ENCODE results near the gene RAB27A. TPM values are rescaled to one million over a fixed set of nuclear protein-coding genes. Genes with fewer than 3 reads are reported as not detected.

The RAB27A gene
- total and polyA plus RNA-seq, 9 of the 15 experiments (the other 6 are each of a cell fraction or from before 2014, with no cell fraction given), result 31.5 to 171 (median 80.4) TPM

DNA sequence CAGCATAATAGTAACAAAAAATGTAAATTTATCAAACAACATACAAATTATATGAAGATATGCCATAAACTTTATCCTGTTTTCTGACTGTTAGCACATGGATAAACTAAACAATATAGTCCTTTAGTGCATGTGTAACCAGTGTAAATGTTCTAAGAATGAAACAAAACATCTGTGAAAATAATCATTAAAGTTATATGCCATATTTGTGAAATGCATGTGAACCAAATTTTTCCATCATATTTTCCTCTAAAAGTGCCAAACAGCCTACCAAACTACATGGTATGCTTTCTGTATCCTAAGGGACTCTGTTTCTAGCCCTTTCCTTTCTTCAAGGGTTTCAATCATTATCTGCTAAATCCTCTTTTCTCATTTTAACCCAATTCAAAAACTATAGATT lies 69.0 kb downstream of the RAB27A start:
- H3K9me3 ChIP-seq (replicated peaks; ENCODE audit: control insufficient read depth, insufficient read depth, low read depth, low read length), result no peaks in the 10 kb centered on the region
- POLR2A ChIA-PET, result interaction anchor here (1.2 to 1.7 kb wide), 2 partner anchors 11 to 12 kb away, joined by 3 to 7 read pairs; no protein-coding TSS in a partner anchor
- ATAC-seq (no peak), FAIRE-seq (no peak), DNase-seq (ENCODE audit: extremely low read depth in 1 of 4, low spot score in 3 of 4) (no peak)
- no peak overlapping the region for H3K4me3 ChIP-seq
- peak overlapping the region; percentile 35; the same call in 1 of the 3 replicates for H3K27ac ChIP-seq (ENCODE audit: extremely low read depth, low read depth, low read length)
- TF ChIP-seq FOS (IDR thresholded peaks at IDR 0.05; ENCODE audit: extremely low read depth, insufficient read length) (no peak), TFAM (CRISPR knock-in tag; conservative IDR thresholded peaks at IDR 0.05) (no peak), POLR2G (IDR thresholded peaks at IDR 0.05; ENCODE audit: low read depth, low read length) (0 out of 2 replicates have a peak, but pooled peaks have one; percentile 27), TCF3 (CRISPR knock-in tag; IDR thresholded peaks at IDR 0.05) (no peak)
- CTCF ChIA-PET (ENCODE audit: low intra/inter-chr PET ratio), result interaction anchor here (3.2 kb wide), 1 partner anchor 69 kb away, joined by 11 read pairs; the partner anchor contains the start of gene RAB27A
- in situ Hi-C loops (cut with MboI) (no loop called here), intact Hi-C loops (cut with micrococcal nuclease) (no loop called here)
- H3K4me2 ChIP-seq (ENCODE audit: insufficient read depth, low read length), result no peak overlapping the region
- H3K9ac ChIP-seq (ENCODE audit: insufficient read depth in 1 of 2, low read depth in 2 of 2, low read length in 2 of 2), result no peak overlapping the region
- H3K9me1 ChIP-seq (ENCODE audit: control insufficient read depth, insufficient read depth, low read length), result no peaks in the 10 kb centered on the region
- H3K4me1 ChIP-seq (replicated peaks in 1 of 2; ENCODE audit: control insufficient read depth in 2 of 2, insufficient read depth in 2 of 2, low read length in 2 of 2), result peaks cover 0 to 28% of the 10 kb centered on the region in 2 experiments; a peak in 4 of 5 replicates
- no peak overlapping the region for H2AFZ ChIP-seq (ENCODE audit: low read depth, low read length)
- H3K79me2 ChIP-seq (ENCODE audit: control insufficient read depth, insufficient read depth, low read length), result no peaks in the 10 kb centered on the region
- peaks cover 79% of the 10 kb centered on the region for H3K36me3 ChIP-seq (ENCODE audit: control insufficient read depth, insufficient read depth, low read length)
- H3K27me3 ChIP-seq (ENCODE audit: control insufficient read depth in 2 of 2, insufficient read depth in 2 of 2, low read length in 2 of 2), result no peaks in the 10 kb centered on the region
- H4K20me1 ChIP-seq (replicated peaks; ENCODE audit: control insufficient read depth, insufficient read depth, low read length), result no peaks in the 10 kb centered on the region
- no TSS peak for BruUV-seq (replicated peaks)

DNA sequence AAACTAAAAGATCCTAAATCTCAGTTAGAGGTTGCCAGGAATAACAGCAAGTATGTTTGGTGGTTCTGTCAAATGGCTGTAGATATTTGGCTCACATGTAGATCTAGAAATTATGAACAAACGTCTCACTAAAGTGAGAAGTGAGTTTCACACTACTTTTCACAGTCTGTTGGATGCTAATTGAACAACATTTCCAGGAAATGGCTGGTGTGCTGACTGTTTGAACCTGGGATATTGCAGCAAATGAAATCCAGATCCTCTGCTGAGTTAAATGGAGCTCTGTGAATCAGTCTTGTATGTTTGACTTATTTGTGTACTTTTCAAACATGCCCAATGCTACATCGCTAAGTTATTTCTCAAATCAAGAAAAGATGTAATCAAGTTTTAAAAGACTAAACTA lies 71.6 kb downstream of the RAB27A start:
- Histone ChIP-seq H2AFZ (ENCODE audit: low read depth, low read length) (no peak overlapping the region), H3K9me3 (replicated peaks; ENCODE audit: control insufficient read depth, insufficient read depth, low read depth, low read length) (no peaks in the 10 kb centered on the region), H3K79me2 (ENCODE audit: control insufficient read depth, insufficient read depth, low read length) (no peaks in the 10 kb centered on the region), H3K9me1 (ENCODE audit: control insufficient read depth, insufficient read depth, low read length) (no peaks in the 10 kb centered on the region), H3K27ac (ENCODE audit: extremely low read depth, low read depth, low read length) (no peak overlapping the region), H3K4me1 (replicated peaks in 1 of 2; ENCODE audit: control insufficient read depth in 2 of 2, insufficient read depth in 2 of 2, low read length in 2 of 2) (peaks cover 0 to 25% of the 10 kb centered on the region in 2 experiments; a peak in 4 of 5 replicates), H3K9ac (ENCODE audit: insufficient read depth in 1 of 2, low read depth in 2 of 2, low read length in 2 of 2) (no peak overlapping the region), H3K36me3 (ENCODE audit: control insufficient read depth, insufficient read depth, low read length) (peaks cover 68% of the 10 kb centered on the region), H3K4me2 (ENCODE audit: insufficient read depth, low read length) (no peak overlapping the region), H3K27me3 (ENCODE audit: control insufficient read depth in 2 of 2, insufficient read depth in 2 of 2, low read length in 2 of 2) (no peaks in the 10 kb centered on the region), H4K20me1 (replicated peaks; ENCODE audit: control insufficient read depth, insufficient read depth, low read length) (no peaks in the 10 kb centered on the region), H3K4me3 (no peak overlapping the region)
- BruUV-seq (replicated peaks), result no TSS peak
- FAIRE-seq (no peak), ATAC-seq (peak; percentile 9; the same call in 2 of the 3 replicates), DNase-seq (ENCODE audit: extremely low read depth in 1 of 4, low spot score in 3 of 4) (no peak)
- WGBS (ENCODE audit: insufficient coverage, low coverage, missing lambda C conversion rate), result 57% methylated on average over 2 of the region's 2 CpGs
- CTCF ChIA-PET (ENCODE audit: low intra/inter-chr PET ratio), result interaction anchor here (0.5 to 2.3 kb wide), 5 partner anchors 21 to 1211 kb away, joined by 3 to 36 read pairs (median 4); partner anchors contain the start of genes RAB27A and RSL24D1
- POLR2A ChIA-PET, result interaction anchor here (1.1 to 3.9 kb wide), 3 partner anchors 21 to 69 kb away, joined by 3 to 13 read pairs (median 3); partner anchors contain the start of gene RSL24D1
- intact Hi-C loops (cut with micrococcal nuclease) (loop anchor here (1.0 kb wide), 2 partner anchors 217 to 221 kb away; no protein-coding TSS in a partner anchor), in situ Hi-C loops (cut with MboI) (loop anchor here (5.0 kb wide), 2 partner anchors 69 to 219 kb away; partner anchors contain the start of gene RAB27A)
- TF ChIP-seq, protein P1, sequence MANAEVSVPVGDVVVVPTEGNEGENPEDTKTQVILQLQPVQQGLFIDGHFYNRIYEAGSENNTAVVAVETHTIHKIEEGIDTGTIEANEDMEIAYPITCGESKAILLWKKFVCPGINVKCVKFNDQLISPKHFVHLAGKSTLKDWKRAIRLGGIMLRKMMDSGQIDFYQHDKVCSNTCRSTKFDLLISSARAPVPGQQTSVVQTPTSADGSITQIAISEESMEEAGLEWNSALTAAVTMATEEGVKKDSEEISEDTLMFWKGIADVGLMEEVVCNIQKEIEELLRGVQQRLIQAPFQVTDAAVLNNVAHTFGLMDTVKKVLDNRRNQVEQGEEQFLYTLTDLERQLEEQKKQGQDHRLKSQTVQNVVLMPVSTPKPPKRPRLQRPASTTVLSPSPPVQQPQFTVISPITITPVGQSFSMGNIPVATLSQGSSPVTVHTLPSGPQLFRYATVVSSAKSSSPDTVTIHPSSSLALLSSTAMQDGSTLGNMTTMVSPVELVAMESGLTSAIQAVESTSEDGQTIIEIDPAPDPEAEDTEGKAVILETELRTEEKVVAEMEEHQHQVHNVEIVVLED (CRISPR knock-in tag; IDR thresholded peaks at IDR 0.05), result no peak
- TF ChIP-seq ADNP (tag; IDR thresholded peaks at IDR 0.05) (no peak), PCBP1 (IDR thresholded peaks at IDR 0.05; ENCODE audit: low read depth, low read length, poor library complexity, severe bottlenecking) (no peak), ZFX (CRISPR knock-in tag; IDR thresholded peaks at IDR 0.05) (no peak), DNMT1 (IDR thresholded peaks at IDR 0.05) (no peak)
- TF ChIP-seq, protein P2, sequence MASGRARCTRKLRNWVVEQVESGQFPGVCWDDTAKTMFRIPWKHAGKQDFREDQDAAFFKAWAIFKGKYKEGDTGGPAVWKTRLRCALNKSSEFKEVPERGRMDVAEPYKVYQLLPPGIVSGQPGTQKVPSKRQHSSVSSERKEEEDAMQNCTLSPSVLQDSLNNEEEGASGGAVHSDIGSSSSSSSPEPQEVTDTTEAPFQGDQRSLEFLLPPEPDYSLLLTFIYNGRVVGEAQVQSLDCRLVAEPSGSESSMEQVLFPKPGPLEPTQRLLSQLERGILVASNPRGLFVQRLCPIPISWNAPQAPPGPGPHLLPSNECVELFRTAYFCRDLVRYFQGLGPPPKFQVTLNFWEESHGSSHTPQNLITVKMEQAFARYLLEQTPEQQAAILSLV (tag; IDR thresholded peaks at IDR 0.05), result no peak
